HCT116 (cell line): ENCODE results near the gene PI4KA. TPM values are rescaled to one million over a fixed set of nuclear protein-coding genes. Genes with fewer than 3 reads are reported as not detected.

Experiments used
- ATAC-seq: fragments of 200-7000 bp; cut with Tn5 transposase; 2 replicates; pipeline ENCODE4 v1.9.1; 2020; ENCODE audit warnings: mild to moderate bottlenecking, moderate library complexity
- BruUV-seq: library from RNA; stranded (reverse); fragments of 400-500 nt; replicated peaks from 2 replicates; lab custom pipeline; 2021; lab: Mats Ljungman, UMichigan
- CTCF ChIA-PET: fragments of 300-600 bp; sonication (Branson Sonifier 250); formaldehyde crosslinking; loops from one replicate; lab custom pipeline; 2021; ENCODE audit warnings: antibody characterized with exemption; lab: Charles Lee
- POLR2A ChIA-PET: fragments of 300-600, 350-600 bp; sonication (Branson Sonifier 250); formaldehyde crosslinking; loops from one replicate; lab custom pipeline; 2021; ENCODE audit warnings: antibody characterized with exemption; lab: Charles Lee
- RAD21 ChIA-PET, 2 experiments: fragments of 300-600 bp; sonication (Branson Sonifier 250); formaldehyde crosslinking; loops; one replicate each; lab custom pipeline; 2023; ENCODE audit warnings: low total read pairs in 2 of 2; ENCODE audit not compliant: uncharacterized antibody in 2 of 2, unreplicated experiment in 2 of 2, low non-redundant PET in 1 of 2; lab: Charles Lee
- DNase-seq: peaks from one replicate; pipeline ENCODE4 v3.0.0-alpha.2; 2010; ENCODE audit warnings: low read depth, low spot score
- H2AFZ ChIP-seq: fragments of 200-600 bp; shearing (Covaris generic), sonication (generic); 2 replicates; pipeline ENCODE4 v1.6.1; 2017; ENCODE audit warnings: low read depth, mixed run types, mixed read lengths, antibody characterized with exemption, low read length; ENCODE audit not compliant: poor library complexity, severe bottlenecking
- H3K27ac ChIP-seq: 2 replicates; pipeline ENCODE4 v1.5.1; 2012; ENCODE audit warnings: low read depth, low read length
- H3K27me3 ChIP-seq: fragments of 200-600 bp; sonication (generic); 2 replicates; pipeline ENCODE4 v1.6.1; 2016; ENCODE audit warnings: mixed run types, low read length, mixed read lengths; ENCODE audit not compliant: insufficient read depth
- H3K36me3 ChIP-seq, 2 experiments: fragments of 200-500 bp in 1 of 2; fragments of 200-600 bp in 1 of 2; sonication (Bioruptor generic) in 1 of 2; sonication (generic) in 1 of 2; 2 replicates each; pipeline versions ENCODE4 v1.5.1 to v1.6.1; 2014 to 2016; ENCODE audit warnings: low read length in 2 of 2, inconsistent platforms in 1 of 2, mixed read lengths in 1 of 2, mixed run types in 1 of 2; ENCODE audit not compliant: insufficient read depth in 2 of 2, control insufficient read depth in 1 of 2
- H3K4me1 ChIP-seq, 2 experiments: fragments of 200-600 bp in 1 of 2; sonication (generic) in 1 of 2; 2 replicates each; pipeline versions ENCODE4 v1.5.1 to v1.6.1; 2012 to 2017; ENCODE audit warnings: low read length in 2 of 2, inconsistent platforms in 1 of 2, mild to moderate bottlenecking in 1 of 2, mixed read lengths in 1 of 2, mixed run types in 1 of 2, moderate library complexity in 1 of 2; ENCODE audit not compliant: insufficient read depth in 2 of 2, control insufficient read depth in 1 of 2
- H3K4me2 ChIP-seq: fragments of 200-600 bp; sonication (generic); 2 replicates; pipeline ENCODE4 v1.6.1; 2017; ENCODE audit warnings: mixed run types, low read length, mixed read lengths
- H3K4me3 ChIP-seq, 2 experiments: fragments of 200-600 bp in 1 of 2; sonication (generic) in 1 of 2; replicated peaks in 1 of 2; 2 replicates each; pipeline ENCODE4 v1.5.1; 2011 to 2016; ENCODE audit warnings: low read length in 2 of 2, control low read depth in 1 of 2, low read depth in 1 of 2, mild to moderate bottlenecking in 1 of 2, mixed read lengths in 1 of 2, mixed run types in 1 of 2
- H3K79me2 ChIP-seq: fragments of 200-600 bp; sonication (generic); 2 replicates; pipeline ENCODE4 v1.6.1; 2017; ENCODE audit warnings: mild to moderate bottlenecking, mixed run types, low read length, moderate library complexity, mixed read lengths; ENCODE audit not compliant: insufficient read depth
- H3K9ac ChIP-seq: fragments of 200-600 bp; sonication (generic); 2 replicates; pipeline ENCODE4 v1.6.1; 2016; ENCODE audit warnings: low read length, mixed read lengths
- H3K9me2 ChIP-seq: fragments of 200-600 bp; sonication (generic), shearing (Covaris generic); 2 replicates; pipeline ENCODE4 v1.6.1; 2017; ENCODE audit warnings: mixed run types, mild to moderate bottlenecking, moderate library complexity; ENCODE audit not compliant: insufficient read depth
- H3K9me3 ChIP-seq, 2 experiments: fragments of 200-500 bp in 1 of 2; fragments of 200-600 bp in 1 of 2; sonication (Bioruptor generic) in 1 of 2; sonication (generic) in 1 of 2; 2 replicates each; pipeline ENCODE4 v1.6.1; 2014 to 2017; ENCODE audit warnings: low read length in 2 of 2, mixed read lengths in 2 of 2, inconsistent platforms in 1 of 2, low read depth in 1 of 2, mild to moderate bottlenecking in 1 of 2, mixed run types in 1 of 2, moderate library complexity in 1 of 2; ENCODE audit not compliant: control insufficient read depth in 1 of 2, insufficient read depth in 1 of 2
- H4K20me1 ChIP-seq: fragments of 200-600 bp; sonication (generic), shearing (Covaris generic); 2 replicates; pipeline ENCODE4 v1.6.1; 2017; ENCODE audit warnings: mixed run types, mild to moderate bottlenecking, moderate library complexity; ENCODE audit not compliant: insufficient read depth
- CBX3 ChIP-seq: IDR thresholded peaks from 2 replicates; pipeline ENCODE4 v1.6.1; 2012; ENCODE audit warnings: low read depth
- CEBPB ChIP-seq: IDR thresholded peaks from 2 replicates; pipeline ENCODE4 v1.6.1; 2012; ENCODE audit warnings: low read depth
- ELF1 ChIP-seq: IDR thresholded peaks from 2 replicates; pipeline ENCODE4 v1.6.1; 2012; ENCODE audit warnings: low read depth, borderline replicate concordance
- FOSL1 ChIP-seq: IDR thresholded peaks from 2 replicates; pipeline ENCODE4 v1.6.1; 2012; ENCODE audit warnings: low read depth
- JUND ChIP-seq: IDR thresholded peaks from 2 replicates; pipeline ENCODE4 v1.6.1; 2012
- POLR2A ChIP-seq: IDR thresholded peaks from 2 replicates; pipeline ENCODE4 v1.7.0; 2011; ENCODE audit warnings: borderline replicate concordance; ENCODE audit not compliant: insufficient read depth, insufficient read length; ENCODE audit errors: extremely low read depth
- POLR2AphosphoS5 ChIP-seq: IDR thresholded peaks from 2 replicates; pipeline ENCODE4 v1.6.1; 2011; ENCODE audit warnings: mild to moderate bottlenecking, low read depth, low read length, moderate library complexity
- SIN3A ChIP-seq: IDR thresholded peaks from 2 replicates; pipeline ENCODE4 v1.6.1; 2012; ENCODE audit warnings: low read depth
- SP1 ChIP-seq: IDR thresholded peaks from 2 replicates; pipeline ENCODE4 v1.6.1; 2012; ENCODE audit warnings: low read depth
- SRF ChIP-seq: IDR thresholded peaks from 2 replicates; pipeline ENCODE4 v1.6.1; 2012; ENCODE audit warnings: low read depth
- ZFX ChIP-seq: fragments of 450-650 bp; IDR thresholded peaks from 2 replicates; pipeline ENCODE4 v1.6.1; 2017
- ZNF274 ChIP-seq: fragments of 200-500 bp; sonication (Bioruptor generic); IDR thresholded peaks from 2 replicates; pipeline ENCODE4 v1.6.1; 2014; ENCODE audit warnings: mild to moderate bottlenecking, low read depth, low read length, inconsistent platforms
- intact Hi-C: fragments of 100-400 bp; cut with micrococcal nuclease; formaldehyde crosslinking; loops from 2 replicates; pipeline ENCODE4 v1.10.0; 2022
- total RNA-seq: library from RNA; stranded (reverse); gene quantifications from one replicate; pipeline ENCODE4 v1.2.1, GENCODE V29; 2021; ENCODE audit not compliant: unreplicated experiment
- TF ChIP-seq, protein P1 (sequence below), 3 experiments: fragments of 200-600 bp in 1 of 3; sonication (generic) in 1 of 3; IDR thresholded peaks in 2 of 3; conservative IDR thresholded peaks in 1 of 3; 2 replicates each; pipeline ENCODE4 v1.5.1; 2012 to 2017; ENCODE audit warnings: low read depth in 2 of 3, low read length in 2 of 3, antibody characterized with exemption in 1 of 3, borderline replicate concordance in 1 of 3, control low read depth in 1 of 3, mild to moderate bottlenecking in 1 of 3, mixed read lengths in 1 of 3, mixed run types in 1 of 3, moderate library complexity in 1 of 3; ENCODE audit not compliant: insufficient read depth in 1 of 3
- TF ChIP-seq, protein P2 (sequence below): IDR thresholded peaks from 2 replicates; pipeline ENCODE4 v1.6.1; 2012
- TF ChIP-seq, protein P3 (sequence below): IDR thresholded peaks from 2 replicates; pipeline ENCODE4 v1.6.1; 2011; ENCODE audit warnings: mild to moderate bottlenecking, low read length, moderate library complexity; ENCODE audit not compliant: insufficient replicate concordance; ENCODE audit errors: extremely low read depth

Gene PI4KA
- total RNA-seq, 1 experiment from 2014 or later, result 59.6 TPM

DNA sequence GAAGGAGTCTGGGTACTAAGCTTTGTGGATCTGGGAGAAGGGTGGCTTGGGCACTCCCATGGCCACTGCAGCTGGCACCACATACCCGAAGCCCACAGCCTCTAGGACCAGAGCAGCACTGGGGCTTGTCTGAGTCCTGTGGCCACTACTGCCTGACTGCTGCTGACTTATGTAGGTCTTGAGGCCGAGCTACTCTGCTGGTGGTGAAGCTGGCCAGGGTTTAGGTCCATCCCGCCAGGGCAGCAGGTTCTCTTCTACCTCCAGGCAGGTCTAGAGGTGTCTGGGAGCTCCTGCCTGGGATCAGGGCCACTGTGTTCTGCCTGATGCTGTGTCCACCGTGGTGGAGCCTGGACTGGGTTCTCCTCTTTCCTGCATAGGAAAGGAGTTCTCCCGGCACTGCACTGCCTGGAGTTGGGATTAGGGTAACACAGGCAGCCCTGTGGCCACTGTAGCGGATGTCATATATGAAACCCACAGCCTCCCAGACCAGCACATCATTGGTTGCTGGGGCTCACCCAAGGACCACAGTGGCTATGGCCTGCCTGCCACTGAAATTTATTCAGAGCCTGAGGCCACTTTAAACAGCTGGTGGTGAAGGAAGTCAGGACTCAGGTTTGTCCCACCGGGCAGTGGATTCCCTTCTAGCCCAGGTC, 194.5 kb downstream of the PI4KA start:
- H3K27ac ChIP-seq, result no peak overlapping the region
- no peaks in the 10 kb centered on the region for H3K9me3 ChIP-seq
- no peak for TF ChIP-seq POLR2A
- no peak for DNase-seq
- H3K79me2 ChIP-seq, result no peaks in the 10 kb centered on the region
- no peaks in the 10 kb centered on the region for H4K20me1 ChIP-seq
- H2AFZ ChIP-seq, result no peak overlapping the region
- intact Hi-C loops, result loop anchor here (2.0 kb wide), 1 partner anchor 25 kb away; no protein-coding TSS in a partner anchor
- H3K27me3 ChIP-seq, result peaks cover 17% of the 10 kb centered on the region; the same call in 1 of the 2 replicates
- no peak overlapping the region for H3K9ac ChIP-seq
- ChIA-PET POLR2A (no interaction called here), RAD21 (no interaction called here), CTCF (no interaction called here)
- H3K9me2 ChIP-seq, result no peaks in the 10 kb centered on the region
- H3K4me1 ChIP-seq, result no peaks in the 10 kb centered on the region
- H3K4me3 ChIP-seq, result no peak overlapping the region
- H3K36me3 ChIP-seq, result no peaks in the 10 kb centered on the region
- no TSS peak for BruUV-seq
- H3K4me2 ChIP-seq, result no peak overlapping the region
- no peak for ATAC-seq

DNA sequence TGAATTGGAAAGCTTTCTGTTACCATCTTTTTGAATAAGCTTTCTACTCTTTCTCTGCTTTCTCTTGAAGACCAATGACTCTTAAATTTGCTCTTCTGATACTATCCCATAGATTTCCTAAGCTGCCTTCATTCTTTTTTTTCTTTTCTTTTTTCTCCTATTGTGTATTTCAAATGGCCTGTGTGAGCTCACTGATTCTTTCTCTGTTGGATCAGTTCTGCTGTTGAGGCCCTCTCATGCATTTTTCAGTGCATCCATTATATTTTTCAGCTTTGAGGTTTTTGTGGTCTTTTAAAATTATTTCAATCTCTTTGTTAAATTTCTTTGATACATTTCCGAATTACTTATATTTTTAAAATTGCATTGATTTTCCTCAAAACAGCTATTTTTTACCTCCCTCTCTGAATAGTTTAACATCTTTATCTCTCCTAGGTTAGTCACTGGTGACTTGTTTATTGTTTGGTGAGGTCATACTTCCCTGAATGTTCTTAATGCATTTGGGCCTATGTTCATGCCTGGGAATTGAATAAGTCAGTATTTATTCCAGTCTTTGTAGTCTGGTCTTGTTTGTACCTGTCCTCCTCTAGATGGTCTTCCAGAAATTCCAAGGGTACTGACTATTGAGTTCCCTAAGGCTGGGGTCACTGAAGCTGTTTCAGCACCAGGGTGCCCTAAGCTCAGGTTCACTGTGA, 195.3 kb downstream of the PI4KA start:
- RAD21 ChIA-PET, result no interaction called here
- no peak for TF ChIP-seq CEBPB
- TF ChIP-seq SRF, result no peak
- TF ChIP-seq ELF1, result no peak
- TF ChIP-seq ZNF274, result no peak
- no peak for TF ChIP-seq POLR2AphosphoS5
- TF ChIP-seq, protein P1, sequence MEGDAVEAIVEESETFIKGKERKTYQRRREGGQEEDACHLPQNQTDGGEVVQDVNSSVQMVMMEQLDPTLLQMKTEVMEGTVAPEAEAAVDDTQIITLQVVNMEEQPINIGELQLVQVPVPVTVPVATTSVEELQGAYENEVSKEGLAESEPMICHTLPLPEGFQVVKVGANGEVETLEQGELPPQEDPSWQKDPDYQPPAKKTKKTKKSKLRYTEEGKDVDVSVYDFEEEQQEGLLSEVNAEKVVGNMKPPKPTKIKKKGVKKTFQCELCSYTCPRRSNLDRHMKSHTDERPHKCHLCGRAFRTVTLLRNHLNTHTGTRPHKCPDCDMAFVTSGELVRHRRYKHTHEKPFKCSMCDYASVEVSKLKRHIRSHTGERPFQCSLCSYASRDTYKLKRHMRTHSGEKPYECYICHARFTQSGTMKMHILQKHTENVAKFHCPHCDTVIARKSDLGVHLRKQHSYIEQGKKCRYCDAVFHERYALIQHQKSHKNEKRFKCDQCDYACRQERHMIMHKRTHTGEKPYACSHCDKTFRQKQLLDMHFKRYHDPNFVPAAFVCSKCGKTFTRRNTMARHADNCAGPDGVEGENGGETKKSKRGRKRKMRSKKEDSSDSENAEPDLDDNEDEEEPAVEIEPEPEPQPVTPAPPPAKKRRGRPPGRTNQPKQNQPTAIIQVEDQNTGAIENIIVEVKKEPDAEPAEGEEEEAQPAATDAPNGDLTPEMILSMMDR (IDR thresholded peaks at IDR 0.05 in 2 of 3, conservative IDR thresholded peaks at IDR 0.05 in 1 of 3; ENCODE audit: borderline replicate concordance in 1 of 3, insufficient read depth in 1 of 3, low read depth in 2 of 3, low read length in 2 of 3), result no peak
- no peak for TF ChIP-seq SIN3A
- TF ChIP-seq FOSL1, result no peak
- TF ChIP-seq, protein P2, sequence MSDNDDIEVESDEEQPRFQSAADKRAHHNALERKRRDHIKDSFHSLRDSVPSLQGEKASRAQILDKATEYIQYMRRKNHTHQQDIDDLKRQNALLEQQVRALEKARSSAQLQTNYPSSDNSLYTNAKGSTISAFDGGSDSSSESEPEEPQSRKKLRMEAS, result no peak
- TF ChIP-seq CBX3, result no peak
- TF ChIP-seq SP1, result no peak
- no peak for TF ChIP-seq JUND
- no peak for TF ChIP-seq ZFX
- TF ChIP-seq, protein P3, sequence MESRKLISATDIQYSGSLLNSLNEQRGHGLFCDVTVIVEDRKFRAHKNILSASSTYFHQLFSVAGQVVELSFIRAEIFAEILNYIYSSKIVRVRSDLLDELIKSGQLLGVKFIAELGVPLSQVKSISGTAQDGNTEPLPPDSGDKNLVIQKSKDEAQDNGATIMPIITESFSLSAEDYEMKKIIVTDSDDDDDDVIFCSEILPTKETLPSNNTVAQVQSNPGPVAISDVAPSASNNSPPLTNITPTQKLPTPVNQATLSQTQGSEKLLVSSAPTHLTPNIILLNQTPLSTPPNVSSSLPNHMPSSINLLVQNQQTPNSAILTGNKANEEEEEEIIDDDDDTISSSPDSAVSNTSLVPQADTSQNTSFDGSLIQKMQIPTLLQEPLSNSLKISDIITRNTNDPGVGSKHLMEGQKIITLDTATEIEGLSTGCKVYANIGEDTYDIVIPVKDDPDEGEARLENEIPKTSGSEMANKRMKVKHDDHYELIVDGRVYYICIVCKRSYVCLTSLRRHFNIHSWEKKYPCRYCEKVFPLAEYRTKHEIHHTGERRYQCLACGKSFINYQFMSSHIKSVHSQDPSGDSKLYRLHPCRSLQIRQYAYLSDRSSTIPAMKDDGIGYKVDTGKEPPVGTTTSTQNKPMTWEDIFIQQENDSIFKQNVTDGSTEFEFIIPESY, result no peak

More for the DNA sequence above, 195.3 kb downstream of the PI4KA start:
- Histone ChIP-seq H3K4me1 (no peaks in the 10 kb centered on the region), H3K9me3 (no peaks in the 10 kb centered on the region), H3K79me2 (no peaks in the 10 kb centered on the region), H3K36me3 (no peaks in the 10 kb centered on the region), H3K9me2 (no peaks in the 10 kb centered on the region), H3K27ac (no peak overlapping the region), H3K4me3 (no peak overlapping the region), H4K20me1 (no peaks in the 10 kb centered on the region), H2AFZ (no peak overlapping the region), H3K9ac (no peak overlapping the region), H3K27me3 (peaks cover 23% of the 10 kb centered on the region; the same call in 1 of the 2 replicates), H3K4me2 (no peak overlapping the region)
- no TSS peak for BruUV-seq
- CTCF ChIA-PET, result no interaction called here
- no peak for ATAC-seq
- intact Hi-C loops, result no loop called here
- POLR2A ChIA-PET, result no interaction called here
- no peak for DNase-seq
